ENCODE data around the gene AKAP9.
"Not testable (repeated sequence)": the region's sequence is repeated elsewhere in the genome, so short reads cannot be mapped to it uniquely, and the experiment has no call there.

The AKAP9 gene

DNA sequence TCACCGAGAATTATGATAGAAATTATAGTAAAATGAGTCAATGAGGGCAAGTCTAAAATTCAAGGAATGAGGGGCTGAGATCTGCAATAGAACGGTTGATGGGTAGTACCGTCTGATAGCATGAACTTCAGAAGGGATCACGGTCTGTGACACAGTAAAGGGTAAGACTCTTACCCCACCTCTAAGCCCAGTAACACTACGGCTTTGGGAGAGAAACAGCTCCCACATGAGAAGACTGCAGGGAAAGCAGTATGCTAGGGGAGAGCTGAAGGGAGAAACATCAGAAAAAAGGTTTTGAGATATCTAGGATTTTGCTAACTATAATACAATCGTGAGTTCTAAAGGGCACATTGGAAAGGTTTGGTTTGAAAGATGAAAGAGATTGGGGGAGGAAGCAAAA is 12.8 kb upstream of the AKAP9 start:
- Histone ChIP-seq H3K4me3 (ENCODE audit: low read depth in 1 of 2, low read length in 1 of 2) (no peak overlapping the region), H3K4me1 (ENCODE audit: control insufficient read depth in 1 of 2, insufficient read depth in 1 of 2, low read depth in 1 of 2, low read length in 1 of 2) (no peaks in the 10 kb centered on the region), H3K27ac (no peak overlapping the region), H3K9me3 (no peaks in the 10 kb centered on the region), H3K27me3 (no peaks in the 10 kb centered on the region), H3K36me3 (no peaks in the 10 kb centered on the region)
- TF ChIP-seq CTCF (IDR thresholded peaks at IDR 0.05), result no peak

DNA sequence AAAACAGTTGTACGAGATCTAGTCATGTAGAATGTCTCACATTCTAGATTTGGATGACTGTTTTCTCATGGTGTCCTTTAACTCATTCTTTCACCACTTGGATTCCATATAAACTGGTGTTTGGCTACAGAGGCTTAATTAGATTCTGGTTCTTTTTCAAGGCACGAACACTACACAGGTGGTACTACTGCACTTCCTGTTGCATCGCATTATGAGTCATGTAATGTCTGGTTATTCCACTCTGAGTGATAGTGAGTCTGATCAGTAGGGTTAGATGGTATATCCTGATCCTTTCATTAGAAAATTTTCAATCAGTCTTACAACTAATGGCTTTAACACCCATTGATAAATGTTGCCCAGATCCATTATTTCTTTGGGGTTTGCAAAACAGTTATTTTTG is 11.2 kb upstream of the AKAP9 start:
- TF ChIP-seq CTCF (IDR thresholded peaks at IDR 0.05), result no peak
- H3K27me3 ChIP-seq, result no peaks in the 10 kb centered on the region
- H3K4me1 ChIP-seq (ENCODE audit: control insufficient read depth in 1 of 2, insufficient read depth in 1 of 2, low read depth in 1 of 2, low read length in 1 of 2), result no peaks in the 10 kb centered on the region
- H3K36me3 ChIP-seq, result no peaks in the 10 kb centered on the region
- H3K27ac ChIP-seq, result no peak overlapping the region
- H3K9me3 ChIP-seq, result no peaks in the 10 kb centered on the region
- H3K4me3 ChIP-seq (ENCODE audit: low read depth in 1 of 2, low read length in 1 of 2), result no peak overlapping the region

DNA sequence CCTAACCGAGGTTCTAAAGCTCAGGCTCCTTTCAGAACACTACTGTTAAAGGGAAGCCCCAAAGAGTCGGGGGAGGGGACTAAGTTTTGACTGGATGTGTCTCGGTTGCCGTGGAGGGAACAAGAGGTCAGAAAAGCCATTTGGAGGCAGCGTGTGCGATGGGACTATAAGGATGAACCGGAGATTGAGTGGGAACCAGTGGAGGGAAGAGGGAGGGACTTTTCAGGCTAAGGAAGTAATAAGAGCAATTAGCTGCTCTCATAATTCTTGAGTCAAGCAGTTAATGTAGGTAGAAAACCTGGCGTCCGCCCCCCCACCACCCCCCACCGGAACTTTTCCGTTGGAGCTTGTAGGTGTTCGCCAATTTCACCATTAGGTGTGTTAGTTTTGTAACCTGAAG is 491 bp upstream of the AKAP9 start:
- Histone ChIP-seq H3K9me3 (no peaks in the 10 kb centered on the region), H3K27me3 (no peaks in the 10 kb centered on the region), H3K4me1 (ENCODE audit: control insufficient read depth in 1 of 2, insufficient read depth in 1 of 2, low read depth in 1 of 2, low read length in 1 of 2) (peaks cover 19 to 22% of the 10 kb centered on the region in 2 experiments), H3K36me3 (no peaks in the 10 kb centered on the region), H3K4me3 (ENCODE audit: low read depth in 1 of 2, low read length in 1 of 2) (peak overlapping the region; percentile 69 to 77), H3K27ac (peak overlapping the region; percentile 90)
- TF ChIP-seq CTCF (IDR thresholded peaks at IDR 0.05), result no peak

GRCh38 chr7:91941450-91941849 is 788 bp downstream of the AKAP9 start:
- H3K36me3 ChIP-seq, result no peaks in the 10 kb centered on the region
- TF ChIP-seq CTCF (IDR thresholded peaks at IDR 0.05), result no peak
- H3K9me3 ChIP-seq, result no peaks in the 10 kb centered on the region
- no peaks in the 10 kb centered on the region for H3K27me3 ChIP-seq
- H3K4me3 ChIP-seq (ENCODE audit: low read depth in 1 of 2, low read length in 1 of 2), result peak overlapping the region; percentile 69 to 77
- peaks cover 26 to 35% of the 10 kb centered on the region in 2 experiments for H3K4me1 ChIP-seq (ENCODE audit: control insufficient read depth in 1 of 2, insufficient read depth in 1 of 2, low read depth in 1 of 2, low read length in 1 of 2)
- peak overlapping the region; percentile 90 for H3K27ac ChIP-seq

- H3K27ac ChIP-seq, result peak overlapping the region; percentile 7
Observed at GRCh38 chr7:91942312-91942711, 1.6 kb downstream of the AKAP9 start.

DNA sequence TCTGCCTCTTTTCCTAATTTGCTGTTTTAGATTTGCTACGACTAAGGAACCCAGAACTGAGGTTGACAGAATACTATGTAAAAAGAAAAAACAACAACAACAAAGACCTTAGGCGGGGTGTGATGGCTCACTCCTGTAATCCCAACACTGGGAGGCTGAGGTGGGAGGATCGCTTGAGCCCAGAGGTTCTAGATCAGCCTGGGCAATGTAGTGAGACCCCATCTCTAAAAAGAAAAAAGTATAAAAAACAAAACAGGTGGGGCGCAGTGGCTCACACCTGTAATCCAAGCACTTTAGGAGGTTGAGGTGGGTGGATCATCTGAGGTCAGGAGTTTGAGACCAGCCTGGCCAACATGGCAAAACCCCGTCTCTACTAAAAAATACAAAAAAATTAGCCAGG is 4.3 kb downstream of the AKAP9 start:
- not testable (repeated sequence) for H3K36me3 ChIP-seq; H3K9me3 ChIP-seq; H3K27ac ChIP-seq; H3K4me3 ChIP-seq (ENCODE audit: low read depth in 1 of 2, low read length in 1 of 2); H3K27me3 ChIP-seq
- peaks cover 26 to 37% of the 10 kb centered on the region in 2 experiments for H3K4me1 ChIP-seq (ENCODE audit: control insufficient read depth in 1 of 2, insufficient read depth in 1 of 2, low read depth in 1 of 2, low read length in 1 of 2)

More at GRCh38 chr7:91942312-91942711, 1.6 kb downstream of the AKAP9 start:
- Histone ChIP-seq H3K4me3 (ENCODE audit: low read depth in 1 of 2, low read length in 1 of 2) (peak overlapping the region in 1 of 2 experiments; percentile 69), H3K36me3 (no peaks in the 10 kb centered on the region), H3K9me3 (no peaks in the 10 kb centered on the region), H3K4me1 (ENCODE audit: control insufficient read depth in 1 of 2, insufficient read depth in 1 of 2, low read depth in 1 of 2, low read length in 1 of 2) (peaks cover 27 to 39% of the 10 kb centered on the region in 2 experiments), H3K27me3 (no peaks in the 10 kb centered on the region)
- TF ChIP-seq CTCF (IDR thresholded peaks at IDR 0.05), result no peak

Measured in neutrophil (primary cell).